Measurements from ENCODE around the gene ANO2.

DNA sequence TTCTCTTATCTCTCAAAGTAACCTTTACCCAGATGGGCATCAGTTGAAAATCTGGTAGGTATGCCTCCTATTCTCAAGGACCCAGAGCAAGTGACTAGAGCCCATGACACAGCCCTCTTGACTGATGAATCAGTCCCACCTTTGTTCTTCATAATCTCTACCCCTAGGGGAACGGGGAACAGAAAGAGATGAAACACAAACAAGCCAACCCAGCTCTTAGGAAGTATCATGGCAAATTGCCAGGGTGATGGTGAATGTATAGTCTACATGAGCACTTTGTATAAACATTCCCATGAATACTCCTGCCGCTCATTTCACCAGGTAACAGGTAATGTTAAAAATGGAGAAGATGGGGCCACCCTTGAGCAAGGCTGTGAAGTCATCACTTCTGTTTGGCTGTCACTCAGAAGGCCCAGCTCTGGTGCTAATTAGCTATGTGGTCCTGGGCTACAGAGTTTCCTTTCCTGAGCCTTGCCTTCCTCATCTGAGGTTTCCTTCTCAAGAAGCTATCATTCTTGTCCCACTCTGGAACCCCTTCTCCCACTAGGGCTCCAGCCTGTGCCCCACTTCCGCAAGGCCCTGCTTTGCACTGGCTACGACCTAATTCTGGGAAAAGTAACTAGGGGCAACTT is 161.7 kb downstream of the ANO2 start:
- TF ChIP-seq, protein P1, sequence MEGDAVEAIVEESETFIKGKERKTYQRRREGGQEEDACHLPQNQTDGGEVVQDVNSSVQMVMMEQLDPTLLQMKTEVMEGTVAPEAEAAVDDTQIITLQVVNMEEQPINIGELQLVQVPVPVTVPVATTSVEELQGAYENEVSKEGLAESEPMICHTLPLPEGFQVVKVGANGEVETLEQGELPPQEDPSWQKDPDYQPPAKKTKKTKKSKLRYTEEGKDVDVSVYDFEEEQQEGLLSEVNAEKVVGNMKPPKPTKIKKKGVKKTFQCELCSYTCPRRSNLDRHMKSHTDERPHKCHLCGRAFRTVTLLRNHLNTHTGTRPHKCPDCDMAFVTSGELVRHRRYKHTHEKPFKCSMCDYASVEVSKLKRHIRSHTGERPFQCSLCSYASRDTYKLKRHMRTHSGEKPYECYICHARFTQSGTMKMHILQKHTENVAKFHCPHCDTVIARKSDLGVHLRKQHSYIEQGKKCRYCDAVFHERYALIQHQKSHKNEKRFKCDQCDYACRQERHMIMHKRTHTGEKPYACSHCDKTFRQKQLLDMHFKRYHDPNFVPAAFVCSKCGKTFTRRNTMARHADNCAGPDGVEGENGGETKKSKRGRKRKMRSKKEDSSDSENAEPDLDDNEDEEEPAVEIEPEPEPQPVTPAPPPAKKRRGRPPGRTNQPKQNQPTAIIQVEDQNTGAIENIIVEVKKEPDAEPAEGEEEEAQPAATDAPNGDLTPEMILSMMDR (IDR thresholded peaks at IDR 0.05; ENCODE audit: low read depth, low read length): no peak
- TF ChIP-seq POLR2A (IDR thresholded peaks at IDR 0.05; ENCODE audit: extremely low read depth, insufficient read length) (no peak), MYC (IDR thresholded peaks at IDR 0.05; ENCODE audit: low read depth, low read length) (no peak)
- TF ChIP-seq, protein P2, sequence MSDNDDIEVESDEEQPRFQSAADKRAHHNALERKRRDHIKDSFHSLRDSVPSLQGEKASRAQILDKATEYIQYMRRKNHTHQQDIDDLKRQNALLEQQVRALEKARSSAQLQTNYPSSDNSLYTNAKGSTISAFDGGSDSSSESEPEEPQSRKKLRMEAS (IDR thresholded peaks at IDR 0.05; ENCODE audit: low read depth, low read length): no peak

Measured in NB4 (cell line).